Lower leg skin (tissue), 4 donors: ENCODE data around the gene CYB5RL. TPM values are rescaled to one million over a fixed set of nuclear protein-coding genes. Genes with fewer than 3 reads are reported as not detected.

Experiments
- DNase-seq, 2 donors: peaks; one replicate each; pipeline ENCODE4 v3.0.0-alpha.2; 2019; ENCODE audit warnings: low spot score in 2 of 2
- H3K4me3 ChIP-seq: fragments of 200-600 bp; sonication (generic); 2 replicates; pipeline ENCODE4 v1.5.1; 2017; ENCODE audit warnings: mild to moderate bottlenecking, low read depth; ENCODE audit not compliant: poor library complexity, severe bottlenecking
- CTCF ChIP-seq, 3 donors: fragments of 450-650 bp; IDR thresholded peaks; one replicate each; pipeline ENCODE4 v1.5.1; 2016; ENCODE audit warnings: antibody characterized with exemption in 3 of 3, mild to moderate bottlenecking in 3 of 3, moderate library complexity in 2 of 3
- POLR2A ChIP-seq, 2 donors: fragments of 450-650 bp; IDR thresholded peaks; one replicate each; pipeline ENCODE4 v1.6.1; 2016 to 2017; ENCODE audit warnings: antibody characterized with exemption in 2 of 2, mild to moderate bottlenecking in 1 of 2, moderate library complexity in 1 of 2
- WGBS, 2 donors: methylation state at CpG; one replicate each; pipeline ENCODE4 v1.1.5; 2018; 5-methylcytosine and 5-hydroxymethylcytosine counted together
- intact Hi-C: fragments of 100-400 bp; cut with DNase I; formaldehyde crosslinking; loops from one replicate; pipeline ENCODE4 v1.15.0; 2023; ENCODE audit warnings: low total_unique reads
- total RNA-seq, 4 donors: library from RNA; depleted of rRNA; stranded (reverse); fragments of >200 nt; gene quantifications; one replicate each; pipeline ENCODE4 v1.1.0, GENCODE V29; 2016

The CYB5RL gene
- total RNA-seq, 4 donors from 2014 or later: 2.4 to 15.2 (median 5.6) TPM

DNA sequence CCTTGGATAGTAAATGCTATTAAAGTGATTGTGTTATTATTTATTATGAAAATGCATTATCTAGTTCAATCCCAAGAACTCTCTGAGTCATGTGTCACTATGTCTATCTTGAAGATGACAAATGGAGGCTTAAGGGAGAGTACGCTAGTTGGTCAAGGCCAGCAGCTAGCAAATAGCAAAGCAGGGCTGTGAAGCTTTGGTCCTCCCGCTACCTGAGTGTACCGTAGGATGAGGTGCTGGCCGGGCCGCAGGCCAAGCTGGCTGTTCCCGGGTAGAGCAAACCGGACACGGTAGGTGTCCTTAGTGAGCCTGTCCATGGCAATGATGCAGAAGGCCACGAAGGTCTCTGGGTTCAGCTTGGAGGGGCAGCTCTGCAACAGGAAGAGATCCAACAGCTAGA, 9.3 kb downstream of the CYB5RL start:
- TF ChIP-seq POLR2A (IDR thresholded peaks at IDR 0.05) (no peak), CTCF (IDR thresholded peaks at IDR 0.05) (no peak)
- DNase-seq: no peak
- no peak overlapping the region for H3K4me3 ChIP-seq
- WGBS, 2 donors: 94% methylated on average over 9 of the region's 9 CpGs
- intact Hi-C loops: no loop called here

GRCh38 chr1:54188291-54188690, 11.5 kb downstream of the CYB5RL start:
- no peak for TF ChIP-seq CTCF (IDR thresholded peaks at IDR 0.05)
- no peak for TF ChIP-seq POLR2A (IDR thresholded peaks at IDR 0.05)
- DNase-seq: no peak
- 88 to 100% methylated on average over 1 of the region's 1 CpG for WGBS, 2 donors

GRCh38 chr1:54186056-54186455, 13.8 kb downstream of the CYB5RL start:
- DNase-seq: no peak
- intact Hi-C loops: no loop called here
- no peak for TF ChIP-seq POLR2A (IDR thresholded peaks at IDR 0.05)
- TF ChIP-seq CTCF (IDR thresholded peaks at IDR 0.05): no peak
- H3K4me3 ChIP-seq: no peak overlapping the region
- WGBS, 2 donors: 91 to 96% methylated on average over 3 of the region's 3 CpGs

More at GRCh38 chr1:54188291-54188690, 11.5 kb downstream of the CYB5RL start:
- intact Hi-C loops: no loop called here
- no peak overlapping the region for H3K4me3 ChIP-seq

- no peak for DNase-seq
- H3K4me3 ChIP-seq: no peak overlapping the region
- WGBS, 2 donors: 95 to 98% methylated on average over 5 of the region's 5 CpGs
- TF ChIP-seq POLR2A (IDR thresholded peaks at IDR 0.05): no peak
- no peak for TF ChIP-seq CTCF (IDR thresholded peaks at IDR 0.05)
- intact Hi-C loops: no loop called here
Measured at GRCh38 chr1:54180701-54181360, 19.0 kb downstream of the CYB5RL start.

GRCh38 chr1:54178296-54179070, 21.3 kb downstream of the CYB5RL start:
- 82 to 83% methylated on average over 9 of the region's 9 CpGs for WGBS, 2 donors
- DNase-seq: no peak
- TF ChIP-seq POLR2A (IDR thresholded peaks at IDR 0.05): no peak
- TF ChIP-seq CTCF (IDR thresholded peaks at IDR 0.05): no peak
- no peak overlapping the region for H3K4me3 ChIP-seq
- intact Hi-C loops: no loop called here
